Measurements from ENCODE around the gene ATP1B1. TPM values are rescaled to one million over a fixed set of nuclear protein-coding genes. Genes with fewer than 3 reads are reported as not detected.
A peak's percentile ranks its signal among the peaks of the same experiment; 100 is the strongest.
"Not testable (repeated sequence)": the region's sequence is repeated elsewhere in the genome, so short reads cannot be mapped to it uniquely, and the experiment has no call there.

The ATP1B1 gene
- total RNA-seq, 2 experiments from 2014 or later = 2.9 to 3.3 TPM

DNA sequence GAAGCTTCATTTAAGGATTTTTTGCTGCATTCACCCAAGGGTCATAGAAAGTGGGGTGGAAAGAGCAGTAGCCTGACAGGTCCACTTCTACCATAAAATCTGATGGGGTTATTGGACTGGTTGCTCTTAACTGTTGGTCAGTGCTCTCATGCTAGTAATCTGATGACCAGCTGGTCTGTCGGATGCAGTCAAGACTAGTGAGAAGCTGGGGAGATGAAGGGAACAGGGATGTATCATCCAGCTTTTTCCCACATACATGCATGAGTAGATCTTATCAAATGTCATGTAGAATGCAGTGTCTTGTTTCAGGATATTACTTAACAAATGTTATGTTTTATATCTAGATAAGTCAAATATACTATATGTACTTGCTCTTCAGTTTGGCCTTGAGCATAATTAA, 11.1 kb downstream of the ATP1B1 start:
- Mint-ChIP-seq H3K36me3 (ENCODE audit: low read depth) (peaks cover 3% of the 10 kb centered on the region), H3K27ac (no peak overlapping the region), H3K4me1 (peaks cover 10% of the 10 kb centered on the region), H3K4me3 (no peak overlapping the region), H3K9me3 (ENCODE audit: low read depth) (no peaks in the 10 kb centered on the region), H3K27me3 (no peaks in the 10 kb centered on the region)
- ChIA-PET POLR2A (no interaction called here), CTCF (interaction anchor here (1.0 kb wide), 1 partner anchor 231 kb away, joined by 3 read pairs; no protein-coding TSS in a partner anchor)
- intact Hi-C loops (cut with DNase I, micrococcal nuclease) = no loop called here
- no peak for DNase-seq
- ATAC-seq = no peak

DNA sequence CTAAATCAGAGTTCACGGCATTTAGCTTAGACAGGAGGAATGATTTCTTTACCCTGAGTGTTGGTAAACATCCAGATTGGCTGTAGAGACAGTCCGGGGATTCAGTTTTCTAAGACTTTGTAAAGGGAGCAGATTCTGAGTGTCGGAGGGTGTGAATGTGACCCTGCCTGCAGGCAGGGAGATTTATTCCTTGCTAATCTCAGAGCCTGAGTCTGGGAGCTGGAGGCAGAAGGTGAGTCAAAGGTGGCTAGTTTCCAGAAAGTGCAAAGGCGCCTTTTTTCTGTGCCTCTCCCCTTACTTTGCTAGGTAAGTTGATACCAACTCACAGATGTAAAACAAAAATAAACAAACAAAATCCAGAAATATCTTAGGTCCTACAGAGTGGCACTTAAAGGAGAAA, 11.7 kb downstream of the ATP1B1 start:
- ATAC-seq = no peak
- Mint-ChIP-seq H3K4me3 (no peak overlapping the region), H3K36me3 (ENCODE audit: low read depth) (peaks cover 3% of the 10 kb centered on the region), H3K27ac (no peak overlapping the region), H3K27me3 (no peaks in the 10 kb centered on the region), H3K9me3 (ENCODE audit: low read depth) (no peaks in the 10 kb centered on the region), H3K4me1 (peaks cover 10% of the 10 kb centered on the region)
- ChIA-PET CTCF (interaction anchor here (0.6 kb wide), 1 partner anchor 61 kb away, joined by 5 read pairs; no protein-coding TSS in a partner anchor), POLR2A (no interaction called here)
- no peak for DNase-seq
- intact Hi-C loops (cut with DNase I, micrococcal nuclease) = no loop called here

DNA sequence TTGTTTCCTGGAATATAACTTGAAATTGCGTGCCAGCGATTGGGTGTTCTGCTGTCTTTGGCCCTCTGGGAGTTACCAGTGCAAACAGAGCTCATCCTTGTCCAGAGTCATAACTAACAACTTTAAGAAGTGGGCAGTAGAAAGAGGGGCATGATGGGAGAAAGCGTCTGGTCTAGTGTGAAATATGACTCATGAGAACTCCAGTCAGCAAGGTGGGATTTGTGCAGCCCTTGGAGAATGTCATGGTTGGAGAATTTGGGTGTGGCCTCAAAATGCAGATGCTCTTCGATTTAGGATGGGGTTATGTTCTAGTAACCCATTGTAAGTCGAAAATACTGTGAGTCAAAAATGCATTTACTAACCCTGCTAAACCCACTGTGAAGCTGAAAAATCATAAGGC, 12.9 kb downstream of the ATP1B1 start:
- no peak overlapping the region for H3K27ac Mint-ChIP-seq
- H3K4me1 Mint-ChIP-seq = peaks cover 10% of the 10 kb centered on the region
- no peak for ATAC-seq
- H3K4me3 Mint-ChIP-seq = no peak overlapping the region
- ChIA-PET CTCF (interaction anchor here (0.8 to 1.5 kb wide), 2 partner anchors 12 to 23 kb away, joined by 3 read pairs; no protein-coding TSS in a partner anchor), POLR2A (no interaction called here)
- no peaks in the 10 kb centered on the region for H3K9me3 Mint-ChIP-seq (ENCODE audit: low read depth)
- intact Hi-C loops (cut with DNase I, micrococcal nuclease) = no loop called here
- DNase-seq = no peak
- H3K27me3 Mint-ChIP-seq = no peaks in the 10 kb centered on the region
- no peaks in the 10 kb centered on the region for H3K36me3 Mint-ChIP-seq (ENCODE audit: low read depth)

DNA sequence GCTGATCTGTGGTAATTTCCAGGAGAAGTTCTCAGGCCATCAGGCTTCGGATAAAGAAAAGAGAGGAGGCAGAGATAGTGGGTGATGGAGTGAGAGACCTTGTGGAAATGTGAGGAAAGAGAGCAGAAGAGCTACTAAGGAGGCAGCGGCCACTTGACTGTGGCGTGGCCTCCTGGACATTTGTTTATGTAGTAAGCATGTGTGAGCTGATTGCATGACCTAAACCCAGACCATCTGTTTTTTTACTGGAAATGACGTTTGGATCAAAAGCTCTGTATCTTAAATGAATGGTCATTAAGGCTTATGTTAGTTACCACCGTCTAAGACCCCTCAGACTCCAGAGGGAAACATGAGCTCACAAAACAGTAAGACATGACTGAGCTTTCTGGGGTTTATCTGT, 13.6 kb downstream of the ATP1B1 start:
- H3K27me3 Mint-ChIP-seq = no peaks in the 10 kb centered on the region

DNA sequence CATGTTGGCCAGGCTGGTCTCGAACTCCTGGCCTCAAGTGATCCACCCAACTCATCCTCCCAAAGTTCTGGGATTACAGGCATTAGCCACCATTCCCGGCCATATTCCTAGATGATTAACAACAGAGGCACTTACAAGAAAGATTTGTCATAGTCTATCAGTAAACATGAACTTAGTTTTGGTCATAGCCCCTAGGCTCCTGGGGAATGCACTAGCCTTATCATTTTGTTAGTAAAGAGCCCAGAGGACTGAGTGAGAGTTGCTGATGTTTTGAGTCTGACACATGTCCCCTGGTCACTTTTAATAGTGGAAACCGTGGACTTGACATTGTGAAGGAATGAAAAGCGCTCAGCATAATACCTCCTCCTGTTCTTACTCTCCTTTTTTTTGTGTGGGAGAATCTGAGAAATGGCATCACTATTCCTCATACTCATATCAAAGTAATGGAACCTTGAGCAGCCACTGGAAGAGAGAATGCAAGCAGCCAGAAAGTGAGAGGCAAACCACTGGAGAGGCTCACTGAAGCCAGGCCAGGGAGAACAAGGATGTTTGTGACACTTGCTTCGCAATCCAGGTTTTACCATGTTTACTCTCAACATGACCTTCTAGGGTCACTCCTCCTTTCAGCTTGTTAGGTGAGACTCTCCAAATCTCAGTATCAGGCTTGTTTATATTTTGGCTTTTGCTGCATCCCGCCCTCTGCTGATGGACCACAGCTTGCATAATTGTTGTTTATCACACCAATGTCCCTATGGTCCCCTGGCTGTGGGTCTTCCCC, 14.8 kb downstream of the ATP1B1 start:
- Mint-ChIP-seq H3K9me3 (ENCODE audit: low read depth) (no peaks in the 10 kb centered on the region), H3K4me3 (no peak overlapping the region), H3K4me1 (peaks cover 7% of the 10 kb centered on the region), H3K36me3 (ENCODE audit: low read depth) (peaks cover 4% of the 10 kb centered on the region), H3K27me3 (no peaks in the 10 kb centered on the region), H3K27ac (no peak overlapping the region)
- intact Hi-C loops (cut with DNase I, micrococcal nuclease) = no loop called here
- ChIA-PET POLR2A (no interaction called here), CTCF (interaction anchor here (0.6 to 1.1 kb wide), 3 partner anchors 12 to 14 kb away, joined by 3 read pairs; no protein-coding TSS in a partner anchor)
- DNase-seq (no peak), ATAC-seq (no peak)

More for the DNA sequence above, 13.6 kb downstream of the ATP1B1 start:
- no peak overlapping the region for H3K4me3 Mint-ChIP-seq
- H3K9me3 Mint-ChIP-seq (ENCODE audit: low read depth) = no peaks in the 10 kb centered on the region
- CTCF ChIA-PET = interaction anchor here (1.1 to 1.5 kb wide), 2 partner anchors 12 to 23 kb away, joined by 3 read pairs; no protein-coding TSS in a partner anchor
- ATAC-seq = no peak
- POLR2A ChIA-PET = no interaction called here
- intact Hi-C loops (cut with DNase I, micrococcal nuclease) = no loop called here
- H3K4me1 Mint-ChIP-seq = peaks cover 10% of the 10 kb centered on the region
- no peak for DNase-seq
- H3K36me3 Mint-ChIP-seq (ENCODE audit: low read depth) = no peaks in the 10 kb centered on the region
- no peak overlapping the region for H3K27ac Mint-ChIP-seq

DNA sequence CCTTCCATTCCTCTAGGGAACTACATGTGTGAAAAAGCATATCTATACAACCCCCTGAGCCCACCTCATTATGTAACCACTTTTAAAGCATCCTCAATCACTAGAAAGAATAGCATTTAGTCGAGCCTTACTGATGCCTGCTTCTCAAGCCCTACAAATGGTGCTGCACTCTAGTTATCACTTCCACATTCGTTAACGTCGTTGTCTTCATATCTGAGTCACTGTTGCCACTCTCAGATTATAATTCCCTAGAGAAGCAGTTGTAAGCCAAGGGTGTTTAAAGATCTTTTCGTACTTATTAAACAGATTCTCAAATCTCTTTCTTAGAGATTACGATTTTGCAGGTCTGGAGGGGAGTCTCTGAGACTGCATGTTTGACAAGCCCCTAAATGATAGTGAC, 16.5 kb downstream of the ATP1B1 start:
- DNase-seq (no peak), ATAC-seq (no peak)
- H3K4me3 Mint-ChIP-seq = no peak overlapping the region
- no peaks in the 10 kb centered on the region for H3K9me3 Mint-ChIP-seq (ENCODE audit: low read depth)
- CTCF ChIA-PET = no interaction called here
- no peaks in the 10 kb centered on the region for H3K27me3 Mint-ChIP-seq
- no peaks in the 10 kb centered on the region for H3K4me1 Mint-ChIP-seq
- intact Hi-C loops (cut with DNase I, micrococcal nuclease) = no loop called here
- POLR2A ChIA-PET = no interaction called here
- peaks cover 4% of the 10 kb centered on the region for H3K36me3 Mint-ChIP-seq (ENCODE audit: low read depth)
- no peak overlapping the region for H3K27ac Mint-ChIP-seq

DNA sequence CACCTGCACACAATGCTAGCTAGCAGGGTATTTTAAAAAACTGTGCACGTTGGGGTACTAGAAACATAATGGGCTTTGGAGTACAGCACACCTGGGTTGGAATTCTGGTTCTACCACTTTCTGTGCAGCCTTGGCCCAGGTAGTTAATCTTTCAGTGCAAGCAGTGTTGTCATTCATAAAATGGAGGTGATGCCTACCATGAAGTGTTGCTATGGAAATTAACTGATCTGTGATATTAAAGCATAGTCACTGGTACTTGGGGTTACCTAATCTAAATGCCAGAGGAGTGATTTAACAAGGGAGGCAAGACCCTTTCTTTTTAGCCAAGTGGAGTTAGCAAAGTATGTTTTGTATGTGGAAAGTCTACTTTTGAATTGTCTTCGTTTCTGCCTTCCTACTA, 18.0 kb downstream of the ATP1B1 start:
- Mint-ChIP-seq H3K9me3 (ENCODE audit: low read depth) (no peaks in the 10 kb centered on the region), H3K27me3 (no peaks in the 10 kb centered on the region), H3K4me1 (peaks cover 13% of the 10 kb centered on the region), H3K4me3 (no peak overlapping the region), H3K36me3 (ENCODE audit: low read depth) (peaks cover 4% of the 10 kb centered on the region), H3K27ac (no peak overlapping the region)
- intact Hi-C loops (cut with DNase I, micrococcal nuclease) = no loop called here
- ATAC-seq (no peak), DNase-seq (no peak)
- ChIA-PET POLR2A (no interaction called here), CTCF (no interaction called here)

DNA sequence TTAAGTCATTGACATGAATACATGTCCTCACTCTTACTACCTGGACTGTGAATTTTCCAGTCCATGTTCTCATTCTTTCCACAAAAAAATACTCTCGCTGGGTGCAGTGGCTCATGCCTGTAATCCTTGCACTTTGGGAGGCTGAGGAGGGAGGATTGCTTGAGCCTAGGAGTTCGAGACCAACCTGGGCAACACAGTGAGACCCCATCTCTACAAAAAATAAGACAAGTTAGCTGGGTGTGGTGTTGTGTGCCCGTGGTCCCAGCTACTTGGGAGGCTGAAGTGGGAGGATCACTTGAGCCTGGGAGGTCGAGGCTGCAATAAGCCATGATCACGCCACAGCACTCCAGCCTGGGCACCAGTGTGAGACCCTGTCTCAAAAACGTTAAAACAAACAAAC, 19.1 kb downstream of the ATP1B1 start:
- POLR2A ChIA-PET; H3K9me3 Mint-ChIP-seq (ENCODE audit: low read depth); DNase-seq; H3K4me3 Mint-ChIP-seq; H3K27ac Mint-ChIP-seq; CTCF ChIA-PET; ATAC-seq; H3K27me3 Mint-ChIP-seq; H3K36me3 Mint-ChIP-seq (ENCODE audit: low read depth); intact Hi-C loops (cut with DNase I, micrococcal nuclease): not testable (repeated sequence)
- peaks cover 15% of the 10 kb centered on the region for H3K4me1 Mint-ChIP-seq

DNA sequence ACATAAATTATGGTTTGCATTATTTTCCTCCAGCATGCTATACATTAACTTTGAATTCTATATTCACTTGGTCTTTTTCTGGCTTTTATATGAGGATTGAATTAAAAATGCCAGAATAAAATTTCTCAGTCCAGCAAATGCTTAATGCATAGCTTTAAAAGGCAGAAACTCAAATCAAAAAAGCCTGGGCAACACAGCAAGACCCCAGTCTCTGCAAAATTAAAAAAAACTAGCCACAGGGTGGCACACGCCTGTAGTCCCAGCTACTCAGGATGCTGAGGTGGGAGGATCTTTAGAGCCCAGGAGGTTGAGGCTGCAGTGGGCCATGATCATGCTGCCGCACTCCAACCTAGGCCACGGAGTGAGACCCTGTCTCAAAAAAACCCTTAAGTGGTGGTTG, 19.8 kb downstream of the ATP1B1 start:
- ChIA-PET POLR2A (no interaction called here), CTCF (interaction anchor here (1.0 kb wide), 1 partner anchor 19 kb away, joined by 4 read pairs; no protein-coding TSS in a partner anchor)
- ATAC-seq = no peak
- no peaks in the 10 kb centered on the region for H3K27me3 Mint-ChIP-seq
- intact Hi-C loops (cut with DNase I, micrococcal nuclease) = no loop called here
- peaks cover 4% of the 10 kb centered on the region for H3K36me3 Mint-ChIP-seq (ENCODE audit: low read depth)
- no peak overlapping the region for H3K27ac Mint-ChIP-seq
- H3K9me3 Mint-ChIP-seq (ENCODE audit: low read depth) = no peaks in the 10 kb centered on the region
- DNase-seq = no peak
- peaks cover 15% of the 10 kb centered on the region for H3K4me1 Mint-ChIP-seq
- no peak overlapping the region for H3K4me3 Mint-ChIP-seq

DNA sequence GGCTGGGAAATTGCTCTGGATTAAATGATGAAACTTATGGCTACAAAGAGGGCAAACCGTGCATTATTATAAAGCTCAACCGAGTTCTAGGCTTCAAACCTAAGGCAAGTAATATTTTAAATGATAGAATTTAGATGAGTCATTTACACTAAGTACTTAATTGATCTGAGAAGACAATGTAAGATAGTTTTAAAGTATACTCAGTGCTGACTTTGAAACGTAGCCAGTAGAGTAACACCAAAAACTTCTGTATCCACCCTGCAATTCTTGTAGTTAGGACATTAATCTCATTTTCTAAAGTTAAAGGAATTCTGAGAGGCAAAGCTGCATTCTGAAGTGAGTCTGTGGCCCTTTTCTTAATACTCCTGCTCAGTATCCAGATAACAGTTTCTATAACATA, 20.8 kb downstream of the ATP1B1 start:
- intact Hi-C loops (cut with DNase I, micrococcal nuclease) = no loop called here
- no peaks in the 10 kb centered on the region for H3K9me3 Mint-ChIP-seq (ENCODE audit: low read depth)
- peaks cover 15% of the 10 kb centered on the region for H3K4me1 Mint-ChIP-seq
- no peak overlapping the region for H3K27ac Mint-ChIP-seq
- H3K27me3 Mint-ChIP-seq = no peaks in the 10 kb centered on the region
- POLR2A ChIA-PET = no interaction called here
- no peak for ATAC-seq
- CTCF ChIA-PET = interaction anchor here (0.6 to 1.0 kb wide), 2 partner anchors 20 to 425 kb away, joined by 3 to 4 read pairs; no protein-coding TSS in a partner anchor
- no peak overlapping the region for H3K4me3 Mint-ChIP-seq
- peaks cover 4% of the 10 kb centered on the region for H3K36me3 Mint-ChIP-seq (ENCODE audit: low read depth)
- DNase-seq = no peak

DNA sequence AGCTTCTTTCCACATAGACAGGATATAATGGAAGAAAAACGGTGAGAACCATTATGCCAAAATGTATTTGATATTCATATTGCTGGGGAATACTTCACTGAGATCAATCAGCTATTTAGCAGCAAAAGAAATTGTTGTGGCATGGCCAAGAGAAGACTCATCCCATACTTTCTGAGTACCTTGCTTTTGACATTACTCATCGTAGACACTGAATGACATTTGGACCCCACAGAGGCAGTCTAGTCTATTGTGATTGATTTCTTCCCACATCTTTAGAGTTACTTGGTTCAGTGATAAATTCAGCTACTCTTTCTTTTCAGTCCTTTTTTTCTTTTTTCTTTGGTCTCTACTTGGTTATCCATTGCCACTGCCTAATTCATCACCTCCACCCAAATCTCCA, 22.1 kb downstream of the ATP1B1 start:
- Mint-ChIP-seq H3K36me3 (ENCODE audit: low read depth) (peaks cover 4% of the 10 kb centered on the region), H3K27ac (no peak overlapping the region), H3K4me3 (no peak overlapping the region), H3K27me3 (no peaks in the 10 kb centered on the region), H3K4me1 (peaks cover 15% of the 10 kb centered on the region), H3K9me3 (ENCODE audit: low read depth) (no peaks in the 10 kb centered on the region)
- no peak for DNase-seq
- CTCF ChIA-PET = no interaction called here
- intact Hi-C loops (cut with DNase I, micrococcal nuclease) = no loop called here
- POLR2A ChIA-PET = no interaction called here
- ATAC-seq = peak; percentile 93

DNA sequence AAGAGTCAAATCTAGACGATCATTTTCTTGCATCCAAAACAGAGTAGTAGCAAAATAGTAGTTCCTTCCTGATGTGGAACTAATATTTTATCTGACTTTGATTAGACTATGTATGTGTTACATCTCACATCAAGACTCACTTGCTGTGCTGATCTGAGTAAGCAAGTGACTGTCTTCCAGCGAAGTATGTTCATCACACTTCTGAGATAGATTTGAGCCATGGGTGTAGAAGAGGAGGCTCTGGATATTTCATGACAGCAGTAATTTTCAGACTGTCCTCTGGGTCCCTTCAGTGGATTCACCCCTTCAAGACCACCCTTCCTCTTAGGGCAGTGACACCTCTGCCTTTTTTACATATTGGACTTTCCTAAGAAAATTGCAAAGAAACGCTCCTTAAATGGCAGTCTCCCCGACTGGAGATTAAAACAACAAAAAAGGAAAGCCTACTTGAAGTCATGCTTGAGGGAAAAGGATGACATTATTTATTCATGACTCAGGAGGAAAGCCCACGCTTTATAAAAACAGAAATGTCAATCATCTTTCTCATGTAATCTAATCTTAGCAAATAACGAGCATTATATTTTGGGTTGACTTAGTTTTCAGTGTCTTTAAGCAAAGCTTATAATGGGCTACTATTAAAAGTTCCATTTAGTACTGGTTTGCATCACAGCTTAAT, 22.8 kb downstream of the ATP1B1 start:
- ATAC-seq (peak; percentile 30), DNase-seq (no peak)
- Mint-ChIP-seq H3K9me3 (ENCODE audit: low read depth) (no peaks in the 10 kb centered on the region), H3K27ac (no peak overlapping the region), H3K27me3 (no peaks in the 10 kb centered on the region), H3K4me3 (no peak overlapping the region), H3K4me1 (peaks cover 15% of the 10 kb centered on the region), H3K36me3 (ENCODE audit: low read depth) (peaks cover 4% of the 10 kb centered on the region)
- intact Hi-C loops (cut with DNase I, micrococcal nuclease) = no loop called here
- ChIA-PET CTCF (no interaction called here), POLR2A (no interaction called here)
